ENCODE data around the gene SUMO3. TPM values are rescaled to one million over a fixed set of nuclear protein-coding genes. Genes with fewer than 3 reads are reported as not detected.

The SUMO3 gene
- total RNA-seq, 6 donors from 2014 or later: 46.1 to 97.6 (median 73.2) TPM

DNA sequence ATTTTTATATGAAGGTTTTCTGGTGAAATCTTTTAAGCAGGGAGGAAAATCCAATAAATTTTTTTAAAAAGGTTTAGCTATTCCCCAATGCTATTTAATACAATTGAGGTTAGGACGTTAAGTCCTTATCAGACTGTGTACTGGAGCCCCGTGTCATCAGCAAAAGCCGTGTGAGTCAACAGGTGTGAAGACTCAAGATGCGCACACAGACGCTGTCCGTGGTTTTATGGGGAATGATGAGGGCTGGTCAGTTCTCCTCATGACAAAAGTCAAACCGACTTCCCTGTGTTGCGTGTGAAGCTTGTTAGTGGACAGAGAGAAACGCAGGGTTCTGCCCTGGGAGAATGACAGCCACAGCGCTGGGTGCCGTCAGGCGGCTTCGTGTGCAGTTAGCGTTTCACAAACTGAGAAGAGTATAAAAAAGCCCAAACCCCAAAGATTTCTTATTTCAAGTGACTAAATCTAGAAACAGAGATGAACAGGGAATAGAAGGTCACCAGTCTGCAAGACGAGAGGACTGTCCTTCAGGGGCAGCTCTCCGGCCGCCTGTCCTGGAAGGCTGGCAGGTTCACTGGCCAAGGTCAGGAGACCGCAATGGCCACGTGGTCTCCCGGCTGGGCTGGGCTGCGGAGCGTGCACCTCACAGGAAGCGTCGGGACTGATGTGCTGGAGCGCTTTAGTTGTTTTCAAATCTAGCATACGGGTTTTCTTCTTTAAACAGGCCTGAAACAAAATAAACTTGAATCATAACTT, 33.2 kb upstream of the SUMO3 start:
- H3K36me3 ChIP-seq: peaks cover 40 to 80% (median 66%) of the 10 kb centered on the region in 4 donors
- H3K9me3 ChIP-seq: no peaks in the 10 kb centered on the region
- ATAC-seq (ENCODE audit: low FRiP score in 2 of 2) (no peak), DNase-seq (no peak)
- peaks cover 9 to 11% (median 11%) of the 10 kb centered on the region in 4 donors for H3K4me1 ChIP-seq
- H3K4me3 ChIP-seq: no peak overlapping the region
- WGBS, 2 donors: 83 to 87% methylated on average over 26 of the region's 26 CpGs
- no peak overlapping the region for H3K27ac ChIP-seq
- no peaks in the 10 kb centered on the region for H3K27me3 ChIP-seq
- TF ChIP-seq POLR2AphosphoS5 (IDR thresholded peaks at IDR 0.05) (no peak), POLR2A (IDR thresholded peaks at IDR 0.05) (no peak), EP300 (IDR thresholded peaks at IDR 0.05) (no peak)
- TF ChIP-seq, protein P1, sequence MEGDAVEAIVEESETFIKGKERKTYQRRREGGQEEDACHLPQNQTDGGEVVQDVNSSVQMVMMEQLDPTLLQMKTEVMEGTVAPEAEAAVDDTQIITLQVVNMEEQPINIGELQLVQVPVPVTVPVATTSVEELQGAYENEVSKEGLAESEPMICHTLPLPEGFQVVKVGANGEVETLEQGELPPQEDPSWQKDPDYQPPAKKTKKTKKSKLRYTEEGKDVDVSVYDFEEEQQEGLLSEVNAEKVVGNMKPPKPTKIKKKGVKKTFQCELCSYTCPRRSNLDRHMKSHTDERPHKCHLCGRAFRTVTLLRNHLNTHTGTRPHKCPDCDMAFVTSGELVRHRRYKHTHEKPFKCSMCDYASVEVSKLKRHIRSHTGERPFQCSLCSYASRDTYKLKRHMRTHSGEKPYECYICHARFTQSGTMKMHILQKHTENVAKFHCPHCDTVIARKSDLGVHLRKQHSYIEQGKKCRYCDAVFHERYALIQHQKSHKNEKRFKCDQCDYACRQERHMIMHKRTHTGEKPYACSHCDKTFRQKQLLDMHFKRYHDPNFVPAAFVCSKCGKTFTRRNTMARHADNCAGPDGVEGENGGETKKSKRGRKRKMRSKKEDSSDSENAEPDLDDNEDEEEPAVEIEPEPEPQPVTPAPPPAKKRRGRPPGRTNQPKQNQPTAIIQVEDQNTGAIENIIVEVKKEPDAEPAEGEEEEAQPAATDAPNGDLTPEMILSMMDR (IDR thresholded peaks at IDR 0.05): no peak

- Histone ChIP-seq H3K4me1 (peaks cover 17 to 19% (median 18%) of the 10 kb centered on the region in 4 donors), H3K9me3 (no peaks in the 10 kb centered on the region), H3K4me3 (no peak overlapping the region), H3K36me3 (peaks cover 37 to 72% (median 58%) of the 10 kb centered on the region in 4 donors), H3K27ac (no peak overlapping the region), H3K27me3 (no peaks in the 10 kb centered on the region)
- WGBS, 2 donors: 91 to 93% methylated on average over 13 to 20 of the region's 20 CpGs
- ATAC-seq (ENCODE audit: low FRiP score in 2 of 2) (no peak), DNase-seq (peak in 1 of 2 donors; percentile 72)
- TF ChIP-seq EP300 (IDR thresholded peaks at IDR 0.05) (no peak), POLR2AphosphoS5 (IDR thresholded peaks at IDR 0.05) (no peak), POLR2A (IDR thresholded peaks at IDR 0.05) (no peak)
- TF ChIP-seq, protein P1 (IDR thresholded peaks at IDR 0.05): no peak
These were observed 32.4 kb upstream of the SUMO3 start for GRCh38 chr21:44850208-44850800.

- ATAC-seq (ENCODE audit: low FRiP score in 2 of 2): no peak
- H3K27me3 ChIP-seq: no peaks in the 10 kb centered on the region
- TF ChIP-seq, protein P1 (IDR thresholded peaks at IDR 0.05): no peak
- no peak for TF ChIP-seq EP300 (IDR thresholded peaks at IDR 0.05)
- no peak for TF ChIP-seq POLR2A (IDR thresholded peaks at IDR 0.05)
- no peak for TF ChIP-seq POLR2AphosphoS5 (IDR thresholded peaks at IDR 0.05)
These were observed 31.8 kb upstream of the SUMO3 start for GRCh38 chr21:44849616-44850130.

DNA sequence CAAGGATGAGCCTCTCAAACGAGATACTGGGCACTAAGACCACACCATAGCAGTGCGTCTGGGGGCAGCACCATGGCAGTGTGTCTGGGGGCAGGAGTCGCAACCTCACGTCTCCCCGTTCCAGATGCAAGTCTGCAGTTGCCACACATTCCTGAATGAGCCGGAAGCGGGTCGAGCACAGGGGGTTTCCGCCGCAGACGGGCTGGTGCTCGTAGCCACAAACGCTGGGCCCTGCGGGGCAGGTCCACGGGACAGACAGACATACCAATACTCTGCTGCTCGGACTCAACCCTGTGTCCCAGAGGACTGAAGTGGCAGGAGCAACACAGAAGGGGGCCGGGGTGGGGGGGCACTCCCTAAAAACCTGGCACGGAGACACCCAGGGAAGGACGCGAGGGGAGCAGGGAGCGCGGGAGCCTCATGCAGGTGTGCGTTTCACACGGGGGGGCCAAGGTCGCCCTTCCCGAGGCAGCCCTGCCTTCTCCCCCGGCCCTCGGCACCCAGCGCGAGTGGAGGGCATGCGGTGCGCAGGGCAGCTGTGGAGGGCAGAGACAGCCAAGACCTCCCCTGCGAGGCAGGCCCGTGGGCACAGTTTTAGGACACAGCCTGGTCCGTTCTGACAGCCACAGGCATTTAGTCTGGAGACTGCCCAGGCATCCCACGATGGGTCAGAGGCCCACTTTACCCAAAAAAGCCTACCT, 31.1 kb upstream of the SUMO3 start:
- TF ChIP-seq EP300 (IDR thresholded peaks at IDR 0.05) (no peak), POLR2AphosphoS5 (IDR thresholded peaks at IDR 0.05) (no peak), POLR2A (IDR thresholded peaks at IDR 0.05) (no peak)
- TF ChIP-seq, protein P1 (IDR thresholded peaks at IDR 0.05): no peak
- peaks cover 25 to 59% (median 46%) of the 10 kb centered on the region in 4 donors for H3K36me3 ChIP-seq
- H3K4me3 ChIP-seq: no peak overlapping the region
- ATAC-seq (ENCODE audit: low FRiP score in 2 of 2) (no peak), DNase-seq (peak in 1 of 2 donors; percentile 67)
- no peaks in the 10 kb centered on the region for H3K9me3 ChIP-seq
- H3K27me3 ChIP-seq: no peaks in the 10 kb centered on the region
- no peak overlapping the region for H3K27ac ChIP-seq
- H3K4me1 ChIP-seq: peaks cover 18 to 21% (median 20%) of the 10 kb centered on the region in 4 donors
- 94 to 96% methylated on average over 27 to 36 of the region's 36 CpGs for WGBS, 2 donors

More at GRCh38 chr21:44849616-44850130, 31.8 kb upstream of the SUMO3 start:
- WGBS, 2 donors: 85 to 87% methylated on average over 12 of the region's 12 CpGs
- no peaks in the 10 kb centered on the region for H3K9me3 ChIP-seq
- peaks cover 31 to 66% (median 52%) of the 10 kb centered on the region in 4 donors for H3K36me3 ChIP-seq
- no peak overlapping the region for H3K27ac ChIP-seq
- no peak for DNase-seq
- H3K4me1 ChIP-seq: peaks cover 18 to 21% (median 20%) of the 10 kb centered on the region in 4 donors
- H3K4me3 ChIP-seq: no peak overlapping the region
